Femur (tissue), 1 donor: ENCODE data around the gene GABBR1.

Experiments
- DNase-seq: peaks from one replicate; pipeline ENCODE4 v3.0.0-alpha.2; 2017

The GABBR1 gene

DNA sequence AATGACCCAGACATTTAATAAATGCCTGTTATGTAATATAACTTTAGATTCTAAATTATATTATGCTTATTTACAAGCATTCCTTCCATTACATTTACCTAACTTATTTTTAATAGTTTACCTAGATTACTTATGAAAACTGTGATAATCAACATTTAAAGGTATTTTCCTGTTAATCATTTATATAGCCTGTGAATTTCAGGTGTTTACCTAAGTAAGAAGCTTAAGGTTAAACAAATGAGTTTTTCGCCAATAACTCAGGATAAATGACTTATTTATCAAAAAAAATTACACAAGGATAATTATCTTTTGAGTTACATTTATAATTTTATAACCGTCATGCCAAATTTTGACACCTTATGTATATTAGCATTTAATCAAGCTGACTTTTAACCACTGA is 108.9 kb downstream of the GABBR1 start:
- no peak for DNase-seq

DNA sequence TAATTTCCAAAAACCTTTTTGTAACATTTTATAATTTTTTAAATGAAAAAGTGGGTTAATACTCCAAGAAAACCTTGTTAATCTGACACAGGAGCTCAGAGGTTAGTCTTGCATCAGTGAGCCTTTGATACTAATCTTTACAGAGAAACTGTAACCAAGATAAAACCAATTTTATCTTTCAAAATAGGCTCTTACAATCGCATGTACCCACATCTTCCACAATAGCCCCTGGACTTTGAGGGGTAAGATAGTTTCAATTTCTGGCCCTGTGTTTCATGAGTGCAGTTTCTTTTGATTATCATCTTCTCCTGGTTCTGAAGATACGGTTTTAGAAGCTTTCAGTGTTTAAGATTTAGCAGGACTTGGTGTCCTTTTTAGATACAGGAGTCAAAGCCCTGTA is 110.8 kb downstream of the GABBR1 start:
- no peak for DNase-seq

DNA sequence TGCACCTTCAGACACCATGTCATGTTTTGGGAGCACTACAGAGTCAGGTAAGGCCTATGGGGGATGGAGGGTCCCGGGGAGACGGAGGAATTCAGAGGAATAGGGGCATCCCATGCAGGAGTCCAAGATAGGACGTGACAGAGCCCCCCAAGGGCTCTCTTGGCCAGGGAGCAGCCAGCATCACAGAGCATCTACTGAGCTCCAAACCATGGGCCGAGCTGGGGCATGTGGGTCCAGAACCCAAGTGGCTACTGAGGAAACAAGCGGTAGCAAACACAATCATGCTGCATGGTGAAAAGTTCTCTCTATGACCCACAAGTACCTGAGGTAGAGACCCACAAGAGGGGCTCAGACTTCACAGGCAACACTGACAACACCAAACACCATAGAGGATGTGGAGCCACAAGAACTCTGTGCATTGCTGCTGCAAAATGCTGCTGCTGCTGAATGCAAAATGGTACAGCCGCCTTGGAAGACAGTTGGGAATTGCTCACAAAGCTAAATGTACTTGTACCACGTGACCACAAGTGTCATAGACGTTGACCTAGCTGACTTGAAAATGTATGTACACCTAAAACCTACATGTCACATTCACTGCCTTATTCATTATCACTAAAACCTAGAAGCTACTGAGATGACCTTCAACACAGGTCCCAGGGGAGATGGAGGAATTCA is 111.8 kb downstream of the GABBR1 start:
- DNase-seq: no peak

DNA sequence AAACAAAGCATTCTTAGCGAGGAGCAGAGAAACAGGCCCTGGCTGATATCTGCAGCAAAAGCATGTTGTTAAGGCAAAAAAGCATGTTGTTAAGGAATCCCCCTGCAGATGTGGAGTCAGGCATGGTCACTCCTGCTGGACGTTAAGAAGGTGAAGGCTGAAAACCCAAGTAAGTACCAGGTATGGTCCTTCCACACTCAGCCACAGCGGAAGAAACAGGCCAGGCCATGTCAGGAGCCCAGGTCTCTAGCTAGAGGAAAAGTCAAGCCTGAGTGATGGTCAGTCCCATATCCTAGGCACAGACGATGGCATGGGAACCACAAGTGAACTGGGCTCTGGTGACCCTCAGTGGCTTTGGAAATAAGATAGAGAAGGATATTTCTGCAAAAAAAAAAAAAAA is 112.8 kb downstream of the GABBR1 start:
- no peak for DNase-seq

DNA sequence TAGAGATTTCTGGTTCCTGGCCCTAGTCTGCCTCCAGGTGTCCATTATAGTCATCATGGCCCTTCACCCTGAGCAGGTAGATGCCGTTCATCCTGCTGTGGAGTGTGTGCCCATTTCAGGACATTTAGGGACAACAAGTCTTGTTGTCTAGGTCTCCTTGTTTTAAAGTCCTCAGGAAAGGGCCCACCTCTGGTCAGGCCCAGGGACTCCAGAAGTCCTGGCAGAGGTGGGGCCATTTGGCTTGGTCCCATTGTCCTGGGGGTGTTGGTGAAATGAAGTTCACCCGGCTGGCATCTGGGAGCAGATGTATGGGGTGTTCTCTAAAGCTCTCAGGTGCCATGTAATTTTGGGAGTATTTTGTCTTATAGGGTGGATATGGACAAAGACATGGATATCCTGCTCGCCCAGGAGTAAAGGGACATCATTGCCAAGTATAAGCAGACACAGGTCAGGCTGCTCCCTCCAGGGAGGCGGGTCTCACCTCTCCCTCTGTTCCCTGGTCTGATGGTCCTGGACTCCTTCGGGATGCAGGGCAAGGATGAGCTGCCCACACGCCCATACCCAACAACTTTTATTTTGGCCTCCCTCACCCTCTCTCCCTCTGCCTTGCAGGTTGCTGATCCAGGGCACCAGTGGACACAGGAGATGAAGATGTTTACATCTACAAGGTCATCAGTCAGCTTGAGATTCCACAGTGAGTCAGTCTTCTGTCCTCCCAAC is 113.5 kb downstream of the GABBR1 start:
- no peak for DNase-seq

DNA sequence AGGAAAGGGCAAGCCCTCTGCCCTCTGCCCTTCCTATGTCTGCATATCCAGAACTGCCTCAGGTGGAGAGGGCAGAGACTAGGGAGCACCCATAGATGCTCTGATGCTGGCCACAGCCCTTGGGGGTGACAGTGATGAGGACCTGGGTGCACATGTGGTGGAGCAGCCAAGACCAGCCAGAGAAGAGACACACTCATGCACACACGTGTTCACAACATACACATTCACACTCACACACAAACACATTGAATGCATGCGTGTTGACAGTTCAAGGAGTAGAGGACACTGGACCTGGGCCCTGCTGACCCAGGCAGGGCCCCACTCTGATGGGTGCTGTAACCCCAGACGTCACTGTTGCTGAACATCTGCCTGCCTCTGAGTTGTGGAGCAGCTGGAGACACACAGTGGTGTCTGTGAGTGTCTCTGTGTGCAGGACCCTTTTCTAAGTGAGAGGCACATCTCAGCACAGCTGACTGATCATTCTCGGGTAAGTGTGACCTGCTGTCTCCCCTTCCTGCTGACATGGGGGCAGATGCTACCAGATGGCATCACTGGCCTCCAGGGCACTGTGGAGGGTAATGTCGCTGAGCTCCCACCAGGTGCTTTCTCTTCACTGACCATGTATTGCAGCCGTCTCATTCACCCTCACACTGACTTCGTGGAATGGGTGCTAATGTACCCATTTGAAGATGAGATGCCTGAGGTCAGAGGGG is 115.1 kb downstream of the GABBR1 start:
- no peak for DNase-seq

DNA sequence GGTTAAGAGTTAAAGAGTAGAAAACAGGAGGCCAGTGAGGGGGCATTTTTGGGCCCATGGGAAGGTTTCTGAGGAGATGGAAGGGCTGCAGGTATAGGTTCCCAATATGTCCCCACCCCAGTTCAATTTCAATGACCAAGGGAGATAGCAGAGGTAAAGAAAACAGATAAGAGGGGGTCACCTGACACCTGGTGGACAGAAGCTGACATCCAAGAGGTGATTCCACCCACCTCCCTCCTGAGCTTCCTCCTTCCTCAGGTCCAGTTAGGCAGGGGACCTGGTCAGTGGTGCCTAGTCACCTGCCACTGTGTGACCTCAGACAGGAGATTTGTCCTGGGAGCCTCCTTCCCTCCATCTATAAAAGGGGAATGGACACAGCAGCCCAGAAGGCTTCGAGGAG is 115.7 kb downstream of the GABBR1 start:
- no peak for DNase-seq

DNA sequence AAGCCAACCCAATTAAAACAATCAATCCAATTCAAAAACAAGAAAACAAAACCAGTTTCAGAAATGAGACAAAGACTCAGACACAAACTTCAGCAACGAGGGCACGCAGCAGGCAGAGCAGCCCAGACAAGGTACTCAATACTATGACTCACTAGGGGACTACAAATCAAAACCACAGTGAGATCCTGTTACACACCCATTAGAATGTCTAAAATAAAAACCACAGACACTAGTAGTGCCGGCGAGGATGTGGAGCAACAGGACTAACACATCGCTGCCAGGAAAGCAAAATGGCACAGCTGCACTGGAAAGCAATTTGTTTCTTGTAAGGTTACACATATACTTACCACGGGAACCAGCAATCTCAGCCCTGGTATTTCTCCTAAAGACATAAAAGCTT is 116.9 kb downstream of the GABBR1 start:
- no peak for DNase-seq

DNA sequence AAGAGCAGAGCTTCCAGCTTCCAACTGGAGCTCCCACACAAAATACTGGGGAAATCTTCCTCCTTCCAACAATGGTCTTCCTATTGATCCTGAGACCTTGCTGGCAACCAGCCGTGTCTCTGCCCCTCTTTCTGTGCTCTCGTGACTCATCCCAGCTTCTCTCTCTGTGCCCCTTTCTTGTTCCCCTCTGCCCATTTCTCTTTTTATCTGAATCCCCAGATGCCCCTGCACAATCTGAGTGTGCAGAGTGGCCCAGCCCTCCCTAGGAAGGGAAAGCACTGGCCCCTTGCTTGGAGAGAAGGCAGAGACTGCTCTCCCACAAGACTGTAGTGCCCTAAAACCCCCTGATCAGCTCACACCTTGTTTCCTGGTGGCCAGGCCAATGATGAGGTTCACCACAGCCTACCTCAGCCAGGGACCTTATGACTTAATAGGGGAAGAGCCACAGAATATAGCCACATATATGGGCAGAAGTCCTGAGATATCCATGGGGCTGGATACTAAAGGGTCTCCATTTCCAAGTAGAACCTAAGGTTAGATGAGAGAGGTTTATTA is 122.2 kb downstream of the GABBR1 start:
- DNase-seq: no peak

DNA sequence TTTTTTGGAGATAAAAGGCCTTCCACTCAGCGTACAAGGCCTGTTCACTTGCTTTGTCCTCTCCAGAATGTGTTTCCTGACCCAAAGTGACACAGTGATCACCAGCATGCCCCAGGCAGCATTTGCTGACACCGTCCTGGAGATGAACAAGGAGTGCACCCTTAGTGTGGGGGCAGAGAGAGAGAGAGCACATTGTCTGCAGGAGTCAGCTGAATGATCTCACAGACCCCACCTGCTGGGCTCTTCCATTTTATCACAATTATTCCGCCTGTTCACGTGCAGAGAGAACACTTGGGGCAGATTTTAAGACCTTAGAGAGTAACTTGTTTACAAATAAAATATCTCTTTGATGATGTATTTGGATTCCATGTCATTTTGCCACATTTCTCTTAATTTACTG is 122.8 kb downstream of the GABBR1 start:
- DNase-seq: no peak
